ENCODE results near the gene NIPBL. TPM values are rescaled to one million over a fixed set of nuclear protein-coding genes. Genes with fewer than 3 reads are reported as not detected.
A peak's percentile ranks its signal among the peaks of the same experiment; 100 is the strongest.

NIPBL gene
- total RNA-seq, 1 donor from 2014 or later = 61.5 TPM

DNA sequence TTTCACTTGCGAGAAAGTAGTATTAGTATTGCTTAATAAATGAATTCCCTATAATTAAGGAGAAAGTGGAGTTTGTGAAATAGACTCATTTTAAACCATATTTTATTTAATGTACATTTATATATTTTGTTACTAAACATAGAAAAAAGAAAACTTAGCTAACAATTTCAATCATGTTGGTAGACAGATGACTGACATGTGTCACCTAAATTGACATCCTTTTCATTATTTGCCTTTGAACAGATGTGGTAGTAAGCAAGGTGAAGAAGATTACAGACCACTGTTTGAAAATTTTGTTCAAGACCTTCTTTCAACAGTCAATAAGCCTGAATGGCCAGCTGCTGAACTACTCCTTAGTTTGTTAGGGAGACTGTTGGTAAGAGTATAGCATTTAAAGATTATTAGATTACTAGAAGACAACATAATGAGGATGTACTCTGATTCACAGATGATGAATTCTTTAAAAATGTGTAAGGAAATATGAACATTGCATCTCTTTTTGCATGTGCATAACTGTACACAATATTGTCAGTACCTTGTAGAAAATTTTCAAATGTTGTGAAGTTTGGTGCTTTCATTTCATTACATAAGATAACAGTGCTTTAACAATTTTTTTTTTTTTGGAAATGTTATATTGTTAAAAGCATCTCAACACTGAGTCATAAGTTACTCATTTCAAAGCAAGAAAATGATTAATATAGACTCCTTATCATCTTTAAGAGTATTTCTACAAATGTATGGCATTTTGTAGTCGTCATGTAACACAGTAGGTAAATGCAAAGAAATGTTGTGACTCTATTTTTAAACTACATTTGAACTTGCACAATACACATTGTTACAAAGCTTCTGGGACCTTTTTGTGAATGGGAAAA, 139.5 kb downstream of the NIPBL start:
- TF ChIP-seq, protein P1, sequence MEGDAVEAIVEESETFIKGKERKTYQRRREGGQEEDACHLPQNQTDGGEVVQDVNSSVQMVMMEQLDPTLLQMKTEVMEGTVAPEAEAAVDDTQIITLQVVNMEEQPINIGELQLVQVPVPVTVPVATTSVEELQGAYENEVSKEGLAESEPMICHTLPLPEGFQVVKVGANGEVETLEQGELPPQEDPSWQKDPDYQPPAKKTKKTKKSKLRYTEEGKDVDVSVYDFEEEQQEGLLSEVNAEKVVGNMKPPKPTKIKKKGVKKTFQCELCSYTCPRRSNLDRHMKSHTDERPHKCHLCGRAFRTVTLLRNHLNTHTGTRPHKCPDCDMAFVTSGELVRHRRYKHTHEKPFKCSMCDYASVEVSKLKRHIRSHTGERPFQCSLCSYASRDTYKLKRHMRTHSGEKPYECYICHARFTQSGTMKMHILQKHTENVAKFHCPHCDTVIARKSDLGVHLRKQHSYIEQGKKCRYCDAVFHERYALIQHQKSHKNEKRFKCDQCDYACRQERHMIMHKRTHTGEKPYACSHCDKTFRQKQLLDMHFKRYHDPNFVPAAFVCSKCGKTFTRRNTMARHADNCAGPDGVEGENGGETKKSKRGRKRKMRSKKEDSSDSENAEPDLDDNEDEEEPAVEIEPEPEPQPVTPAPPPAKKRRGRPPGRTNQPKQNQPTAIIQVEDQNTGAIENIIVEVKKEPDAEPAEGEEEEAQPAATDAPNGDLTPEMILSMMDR (IDR thresholded peaks at IDR 0.05; ENCODE audit: unreplicated experiment) = no peak
- no peak overlapping the region for H3K27ac Mint-ChIP-seq (ENCODE audit: unreplicated experiment)
- H3K4me1 Mint-ChIP-seq (ENCODE audit: unreplicated experiment) = no peaks in the 10 kb centered on the region
- no peak overlapping the region for H3K4me3 Mint-ChIP-seq (ENCODE audit: unreplicated experiment)
- no peak for DNase-seq (ENCODE audit: low spot score)
- peaks cover 14% of the 10 kb centered on the region for H3K36me3 Mint-ChIP-seq (ENCODE audit: low read depth, unreplicated experiment)
- H3K27me3 Mint-ChIP-seq (ENCODE audit: unreplicated experiment) = no peaks in the 10 kb centered on the region
- H3K9me3 Mint-ChIP-seq (ENCODE audit: unreplicated experiment) = no peaks in the 10 kb centered on the region

DNA sequence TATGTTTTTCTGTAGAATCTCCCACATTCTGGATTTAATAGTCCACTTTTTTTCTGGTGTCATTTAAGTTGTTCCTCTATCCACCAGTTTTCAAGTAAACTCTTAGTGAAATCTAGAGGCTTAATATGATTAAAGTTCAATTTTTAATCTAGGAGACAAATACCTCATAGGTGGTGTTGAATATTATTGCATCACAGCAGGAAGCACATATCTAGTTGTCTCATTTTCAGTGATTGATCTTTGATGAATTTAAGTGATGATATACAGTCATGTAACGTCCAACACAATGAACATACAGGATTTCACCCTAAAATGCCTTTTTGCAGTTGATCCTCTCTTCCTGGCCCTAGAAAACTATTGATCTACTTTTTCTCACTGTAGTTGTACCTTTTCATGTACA, 152.3 kb downstream of the NIPBL start:
- TF ChIP-seq, protein P1 (IDR thresholded peaks at IDR 0.05; ENCODE audit: unreplicated experiment) = no peak
- no peaks in the 10 kb centered on the region for H3K27me3 Mint-ChIP-seq (ENCODE audit: unreplicated experiment)
- DNase-seq (ENCODE audit: low spot score) = no peak
- no peak overlapping the region for H3K27ac Mint-ChIP-seq (ENCODE audit: unreplicated experiment)
- H3K36me3 Mint-ChIP-seq (ENCODE audit: low read depth, unreplicated experiment) = peaks cover 15% of the 10 kb centered on the region
- H3K4me1 Mint-ChIP-seq (ENCODE audit: unreplicated experiment) = no peaks in the 10 kb centered on the region
- H3K9me3 Mint-ChIP-seq (ENCODE audit: unreplicated experiment) = no peaks in the 10 kb centered on the region
- H3K4me3 Mint-ChIP-seq (ENCODE audit: unreplicated experiment) = no peak overlapping the region

DNA sequence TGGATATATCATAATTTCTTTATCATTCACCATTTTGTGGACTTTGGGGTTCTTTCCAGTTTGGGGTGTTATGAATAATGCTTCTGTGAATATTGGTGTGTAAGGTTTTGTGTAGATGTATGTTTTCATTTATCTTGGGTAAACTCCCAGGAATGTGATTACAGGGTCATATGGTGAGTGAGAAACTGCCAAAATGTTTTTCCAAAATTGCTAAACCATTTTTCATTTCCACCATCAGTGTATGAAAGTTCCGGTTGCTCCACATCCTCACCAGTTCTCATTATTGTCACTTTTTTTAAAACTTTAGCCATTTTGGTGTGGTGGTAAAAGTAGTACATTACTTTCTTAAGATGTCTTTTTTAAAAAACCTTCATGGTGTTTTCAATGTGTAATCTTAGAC, 152.9 kb downstream of the NIPBL start:
- H3K36me3 Mint-ChIP-seq (ENCODE audit: low read depth, unreplicated experiment) = peaks cover 15% of the 10 kb centered on the region
- H3K27ac Mint-ChIP-seq (ENCODE audit: unreplicated experiment) = no peak overlapping the region
- H3K27me3 Mint-ChIP-seq (ENCODE audit: unreplicated experiment) = no peaks in the 10 kb centered on the region
- no peaks in the 10 kb centered on the region for H3K9me3 Mint-ChIP-seq (ENCODE audit: unreplicated experiment)
- TF ChIP-seq, protein P1 (IDR thresholded peaks at IDR 0.05; ENCODE audit: unreplicated experiment) = no peak
- no peaks in the 10 kb centered on the region for H3K4me1 Mint-ChIP-seq (ENCODE audit: unreplicated experiment)
- DNase-seq (ENCODE audit: low spot score) = no peak
- no peak overlapping the region for H3K4me3 Mint-ChIP-seq (ENCODE audit: unreplicated experiment)

DNA sequence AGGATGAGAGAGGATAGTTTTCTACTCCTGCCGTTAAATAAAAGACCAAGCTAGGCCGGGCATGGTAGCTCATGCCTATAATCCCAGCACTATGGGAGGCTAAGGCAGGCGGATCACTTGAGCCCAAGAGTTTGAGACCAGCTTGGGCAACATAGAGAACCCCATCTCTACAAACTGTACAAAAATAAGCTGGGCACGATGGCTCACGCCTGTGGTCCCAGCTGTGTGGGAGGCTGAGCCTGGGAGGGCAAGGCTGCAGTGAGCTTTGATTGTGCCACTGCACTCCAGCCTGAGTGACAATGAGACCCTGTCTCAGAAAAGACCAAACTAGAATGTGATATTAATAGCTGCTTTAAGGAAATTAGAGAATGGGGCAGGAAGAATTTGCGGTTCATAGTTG, 158.4 kb downstream of the NIPBL start:
- Mint-ChIP-seq H3K9me3 (ENCODE audit: unreplicated experiment) (no peaks in the 10 kb centered on the region), H3K36me3 (ENCODE audit: low read depth, unreplicated experiment) (peaks cover 11% of the 10 kb centered on the region), H3K27me3 (ENCODE audit: unreplicated experiment) (no peaks in the 10 kb centered on the region), H3K4me1 (ENCODE audit: unreplicated experiment) (no peaks in the 10 kb centered on the region), H3K27ac (ENCODE audit: unreplicated experiment) (peak overlapping the region; percentile 24), H3K4me3 (ENCODE audit: unreplicated experiment) (no peak overlapping the region)
- TF ChIP-seq, protein P1 (IDR thresholded peaks at IDR 0.05; ENCODE audit: unreplicated experiment) = no peak
- no peak for DNase-seq (ENCODE audit: low spot score)

DNA sequence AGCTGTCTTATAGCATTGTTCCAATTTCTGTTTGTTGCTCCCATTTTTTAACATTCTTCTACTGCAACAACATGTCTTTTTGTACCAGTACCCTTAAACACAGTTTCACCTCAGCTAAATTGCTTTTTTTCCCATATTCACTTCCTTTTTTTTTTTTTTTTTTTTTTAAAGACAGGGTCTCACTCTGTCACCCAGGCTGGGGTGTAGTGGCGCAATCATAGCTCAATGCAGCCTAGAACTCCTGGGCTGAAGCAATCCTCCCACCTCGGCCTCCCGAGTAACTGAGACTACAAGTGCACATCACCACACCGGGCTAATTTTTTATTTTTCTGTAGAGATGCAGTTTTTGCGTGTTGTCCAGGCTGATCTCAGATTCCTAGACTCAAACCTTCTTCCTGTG, 161.3 kb downstream of the NIPBL start:
- TF ChIP-seq, protein P1 (IDR thresholded peaks at IDR 0.05; ENCODE audit: unreplicated experiment) = no peak
- Mint-ChIP-seq H3K4me3 (ENCODE audit: unreplicated experiment) (no peak overlapping the region), H3K36me3 (ENCODE audit: low read depth, unreplicated experiment) (peaks cover 7% of the 10 kb centered on the region), H3K27me3 (ENCODE audit: unreplicated experiment) (no peaks in the 10 kb centered on the region), H3K27ac (ENCODE audit: unreplicated experiment) (no peak overlapping the region), H3K9me3 (ENCODE audit: unreplicated experiment) (no peaks in the 10 kb centered on the region), H3K4me1 (ENCODE audit: unreplicated experiment) (no peaks in the 10 kb centered on the region)
- DNase-seq (ENCODE audit: low spot score) = no peak
